GM08714 (cell line): ENCODE results near the gene KIF24.
"Not testable (repeated sequence)": the region's sequence is repeated elsewhere in the genome, so short reads cannot be mapped to it uniquely, and the experiment has no call there.

Experiments used
- H3K4me3 ChIP-seq: fragments of 200-500 bp; sonication (Bioruptor generic); 2 replicates; pipeline ENCODE4 v1.5.1; 2014; ENCODE audit warnings: mild to moderate bottlenecking, low read length, inconsistent platforms
- ZNF274 ChIP-seq: IDR thresholded peaks from 2 replicates; pipeline ENCODE4 v1.6.1; 2012; ENCODE audit warnings: mild to moderate bottlenecking, low read depth, low read length

Gene KIF24

DNA sequence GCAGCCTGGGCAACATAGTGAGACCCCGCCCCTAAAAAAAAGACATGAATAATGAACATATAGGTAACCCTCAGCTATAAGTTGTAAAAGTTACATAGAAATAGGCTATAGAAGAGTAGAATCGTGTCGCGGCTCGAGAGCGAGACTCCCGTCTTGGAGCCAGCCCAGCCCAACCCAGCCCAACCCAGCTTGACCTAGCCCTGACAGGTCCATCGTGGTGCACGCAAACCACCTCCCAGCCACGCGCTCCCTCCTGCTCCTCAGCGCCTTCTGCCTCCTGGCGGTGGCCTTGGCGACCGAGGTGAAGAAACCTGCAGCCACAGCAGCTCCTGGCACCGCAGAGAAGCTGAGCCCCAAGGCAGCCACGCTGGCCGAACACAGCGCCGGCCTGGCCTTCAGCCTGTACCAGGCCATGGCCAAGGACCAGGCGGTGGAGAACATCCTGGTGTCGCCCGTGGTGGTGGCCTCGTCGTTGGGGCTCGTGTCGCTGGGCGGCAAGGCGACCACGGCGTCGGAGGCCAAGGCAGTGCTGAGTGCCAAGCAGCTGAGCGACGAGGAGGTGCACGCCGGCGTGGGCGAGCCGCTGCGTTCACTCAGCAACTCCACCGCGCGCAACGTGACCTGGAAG is 10.8 kb downstream of the KIF24 start:
- no peak overlapping the region for H3K4me3 ChIP-seq
- TF ChIP-seq ZNF274 = no peak

- no peak for TF ChIP-seq ZNF274
Observed at GRCh38 chr9:34317436-34317835, 11.6 kb downstream of the KIF24 start.

GRCh38 chr9:34311499-34312185 is 17.4 kb downstream of the KIF24 start:
- H3K4me3 ChIP-seq = no peak overlapping the region

More at GRCh38 chr9:34317436-34317835, 11.6 kb downstream of the KIF24 start:
- H3K4me3 ChIP-seq = no peak overlapping the region

GRCh38 chr9:34310215-34310614 is 18.9 kb downstream of the KIF24 start:
- TF ChIP-seq ZNF274 = no peak
- H3K4me3 ChIP-seq = no peak overlapping the region

More at GRCh38 chr9:34311499-34312185, 17.4 kb downstream of the KIF24 start:
- no peak for TF ChIP-seq ZNF274

- not testable (repeated sequence) for H3K4me3 ChIP-seq
Observed at GRCh38 chr9:34308316-34308715, 20.8 kb downstream of the KIF24 start.

GRCh38 chr9:34301064-34301463 is 28.0 kb downstream of the KIF24 start:
- not testable (repeated sequence) for H3K4me3 ChIP-seq

DNA sequence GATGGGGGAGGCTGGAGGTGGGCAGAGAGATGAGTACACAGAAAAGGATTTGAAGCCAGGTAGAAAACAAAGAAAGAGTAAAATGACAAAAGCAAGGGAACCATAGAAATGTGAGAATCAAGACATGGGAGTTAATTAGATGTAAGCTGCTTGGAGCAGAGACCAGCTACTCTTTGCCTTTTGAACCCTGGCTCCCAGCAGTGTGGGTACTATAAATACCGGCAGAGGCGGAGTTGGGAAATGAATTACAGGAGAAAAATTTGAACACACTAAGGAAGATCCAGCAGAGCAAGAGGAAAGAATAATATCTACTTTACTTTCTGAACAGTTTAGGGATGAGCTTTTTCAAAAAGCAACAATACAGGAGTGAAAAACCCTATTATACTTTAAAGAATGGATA is 36.5 kb downstream of the KIF24 start:
- no peak for TF ChIP-seq ZNF274
- no peak overlapping the region for H3K4me3 ChIP-seq

GRCh38 chr9:34291423-34291822 is 37.6 kb downstream of the KIF24 start:
- no peak for TF ChIP-seq ZNF274
- H3K4me3 ChIP-seq = no peak overlapping the region

DNA sequence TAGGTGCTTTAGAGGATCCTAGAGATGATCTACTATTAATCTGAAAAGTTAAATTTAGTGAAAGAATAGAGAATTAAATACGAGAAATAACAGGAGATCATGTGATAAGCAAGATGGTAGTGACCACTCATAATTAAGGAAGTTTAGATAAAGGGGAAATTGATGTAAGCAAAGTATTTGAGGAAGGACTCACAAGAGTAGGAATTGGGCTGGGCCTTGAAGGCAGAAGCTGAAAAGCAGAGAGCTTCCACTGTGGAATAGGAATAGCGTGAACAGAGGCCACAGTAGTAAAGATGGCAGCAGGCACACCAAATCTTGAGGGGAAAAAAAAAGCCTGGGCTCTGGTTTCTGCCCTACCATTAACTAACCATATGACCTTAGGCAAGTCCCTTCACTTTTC is 38.0 kb downstream of the KIF24 start:
- TF ChIP-seq ZNF274 = no peak
- no peak overlapping the region for H3K4me3 ChIP-seq

DNA sequence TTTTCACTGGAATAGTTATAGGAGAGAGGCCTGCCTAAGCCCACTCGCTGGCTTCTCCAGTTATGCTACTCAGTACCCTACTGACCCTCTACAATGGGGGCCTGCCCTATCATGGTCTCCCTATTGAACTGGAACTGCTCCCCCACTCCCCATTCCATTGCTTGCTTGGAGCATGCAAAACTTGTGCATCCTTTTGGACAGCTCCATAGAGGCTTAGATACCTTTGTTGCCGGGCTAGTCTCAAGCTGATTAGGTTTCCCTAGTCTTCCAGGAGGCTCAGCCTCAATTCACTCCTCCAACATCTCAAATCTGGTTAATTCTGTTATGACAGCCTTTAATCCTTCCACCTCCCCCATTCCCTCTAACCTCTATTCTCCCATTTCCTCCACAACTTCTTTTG is 39.9 kb downstream of the KIF24 start:
- no peak for TF ChIP-seq ZNF274

GRCh38 chr9:34282096-34282495 is 47.0 kb downstream of the KIF24 start:
- H3K4me3 ChIP-seq = no peak overlapping the region
- TF ChIP-seq ZNF274 = no peak

More for the DNA sequence above, 39.9 kb downstream of the KIF24 start:
- no peak overlapping the region for H3K4me3 ChIP-seq

DNA sequence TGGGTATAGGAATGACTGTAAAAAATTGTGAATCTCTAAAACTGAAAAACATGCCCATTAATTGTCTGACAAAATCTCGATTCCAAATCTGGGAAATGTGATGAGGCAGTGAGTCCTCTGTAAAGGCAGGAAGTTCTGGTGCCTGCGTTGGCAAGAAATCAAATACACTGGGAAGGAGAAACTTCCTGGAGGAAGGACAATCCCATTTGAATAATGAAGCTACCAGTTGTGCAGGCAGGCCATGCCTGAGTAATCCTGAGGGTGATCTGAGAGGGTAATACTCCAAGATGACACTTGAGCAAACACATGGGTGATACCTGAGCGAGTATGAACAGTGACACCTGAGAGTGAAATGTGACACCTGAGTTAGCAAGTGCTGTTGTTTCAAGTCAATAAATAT is 49.7 kb downstream of the KIF24 start:
- H3K4me3 ChIP-seq = no peak overlapping the region
- no peak for TF ChIP-seq ZNF274
